ENCODE data around the gene HOXC12.
A peak's percentile ranks its signal among the peaks of the same experiment; 100 is the strongest.

The HOXC12 gene

DNA sequence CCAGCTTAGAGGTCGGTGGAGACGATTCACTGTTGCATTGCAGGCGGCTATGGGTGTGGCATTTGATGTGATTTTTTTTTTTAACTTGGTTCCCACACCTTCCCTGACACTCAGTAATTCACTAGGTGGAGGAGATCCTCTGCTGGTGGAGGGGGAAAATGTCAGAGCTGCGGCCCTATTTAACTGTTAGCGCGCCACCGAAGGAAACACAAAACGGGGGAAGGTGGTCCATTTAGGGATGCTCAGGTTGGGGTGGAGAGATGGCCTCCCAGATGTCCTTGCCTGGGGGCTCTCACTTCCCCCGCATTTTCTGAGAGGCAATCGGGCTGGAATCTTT, 4.3 kb upstream of the HOXC12 start:
- TF ChIP-seq, protein P1, sequence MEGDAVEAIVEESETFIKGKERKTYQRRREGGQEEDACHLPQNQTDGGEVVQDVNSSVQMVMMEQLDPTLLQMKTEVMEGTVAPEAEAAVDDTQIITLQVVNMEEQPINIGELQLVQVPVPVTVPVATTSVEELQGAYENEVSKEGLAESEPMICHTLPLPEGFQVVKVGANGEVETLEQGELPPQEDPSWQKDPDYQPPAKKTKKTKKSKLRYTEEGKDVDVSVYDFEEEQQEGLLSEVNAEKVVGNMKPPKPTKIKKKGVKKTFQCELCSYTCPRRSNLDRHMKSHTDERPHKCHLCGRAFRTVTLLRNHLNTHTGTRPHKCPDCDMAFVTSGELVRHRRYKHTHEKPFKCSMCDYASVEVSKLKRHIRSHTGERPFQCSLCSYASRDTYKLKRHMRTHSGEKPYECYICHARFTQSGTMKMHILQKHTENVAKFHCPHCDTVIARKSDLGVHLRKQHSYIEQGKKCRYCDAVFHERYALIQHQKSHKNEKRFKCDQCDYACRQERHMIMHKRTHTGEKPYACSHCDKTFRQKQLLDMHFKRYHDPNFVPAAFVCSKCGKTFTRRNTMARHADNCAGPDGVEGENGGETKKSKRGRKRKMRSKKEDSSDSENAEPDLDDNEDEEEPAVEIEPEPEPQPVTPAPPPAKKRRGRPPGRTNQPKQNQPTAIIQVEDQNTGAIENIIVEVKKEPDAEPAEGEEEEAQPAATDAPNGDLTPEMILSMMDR (conservative IDR thresholded peaks at IDR 0.05) = peak; percentile 42
- H3K27ac ChIP-seq = no peak overlapping the region

DNA sequence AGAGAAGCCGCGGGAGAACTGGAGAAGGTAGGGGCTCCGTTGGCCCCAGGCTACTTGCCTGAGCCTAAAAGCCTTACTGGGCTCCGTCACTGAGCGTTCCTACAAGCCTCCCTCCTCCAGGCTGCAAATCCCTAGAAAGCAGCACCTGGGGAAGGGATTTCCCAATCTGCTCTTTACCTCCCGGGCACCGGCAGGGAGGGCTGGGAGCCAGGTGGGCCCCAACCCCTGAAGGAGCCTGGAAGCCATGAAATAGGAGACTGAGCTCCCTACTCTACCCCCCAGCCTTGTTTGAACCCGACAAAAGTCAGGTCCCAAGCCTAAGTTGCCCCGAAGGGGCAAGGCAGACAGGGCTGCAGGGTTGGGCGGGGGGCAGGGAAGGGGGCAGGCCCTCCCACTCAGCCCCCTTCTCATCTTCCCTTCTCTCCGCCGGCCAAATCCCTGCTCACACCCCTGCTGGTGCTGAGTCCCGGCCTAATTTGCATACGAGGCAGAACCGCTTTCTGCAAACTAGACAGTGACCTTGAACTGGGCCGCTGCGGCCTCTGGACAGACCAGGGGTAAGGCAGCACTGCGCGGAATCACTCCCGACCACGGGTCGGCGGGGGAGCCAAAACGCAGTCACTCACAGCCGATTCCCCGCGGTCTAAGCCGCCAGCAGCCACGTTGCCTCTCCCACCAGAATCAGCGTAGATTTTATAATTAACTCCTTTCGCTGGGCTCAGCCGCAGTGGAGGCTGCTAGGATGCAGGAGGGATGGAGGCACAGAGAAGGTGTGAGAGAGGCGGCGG, 3.7 kb upstream of the HOXC12 start:
- TF ChIP-seq, protein P1 (conservative IDR thresholded peaks at IDR 0.05) = no peak
- no peak overlapping the region for H3K27ac ChIP-seq

DNA sequence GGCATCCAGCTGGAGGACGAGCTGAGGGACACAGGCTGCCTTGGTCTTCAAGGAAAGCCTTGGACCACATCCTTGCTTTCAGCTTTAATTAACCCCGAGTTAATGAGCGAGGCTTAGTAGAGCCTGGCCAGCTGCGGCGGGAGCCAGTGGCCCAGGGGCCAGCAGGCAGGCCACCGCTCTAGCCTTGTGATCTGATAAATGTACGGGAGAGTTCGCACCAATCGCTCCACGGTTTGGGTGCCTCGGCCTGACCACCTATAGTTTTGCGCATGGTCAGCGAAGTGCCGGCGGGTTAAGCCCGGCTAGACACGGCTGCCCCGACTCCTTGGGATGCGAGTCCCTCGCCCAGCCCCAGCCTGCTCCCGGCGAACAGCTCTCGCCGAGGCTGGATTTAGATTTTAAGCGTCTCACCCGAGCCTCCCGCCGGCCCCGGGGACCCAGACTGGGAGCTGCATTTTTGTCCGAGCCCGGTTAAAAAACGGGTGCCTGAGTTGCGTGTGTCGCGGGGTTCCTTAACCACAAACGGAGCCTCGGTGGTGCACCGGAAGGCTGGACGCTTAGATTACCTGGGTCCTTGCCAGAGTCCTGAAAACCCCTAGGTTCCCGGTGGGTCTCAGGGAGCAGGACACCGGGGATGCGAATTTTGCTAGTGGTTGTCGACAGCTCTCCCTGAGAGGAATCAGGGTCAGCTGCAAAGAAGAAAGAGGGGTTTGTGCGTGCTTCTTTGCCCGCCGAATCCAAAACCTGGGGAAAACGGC, 2.9 kb upstream of the HOXC12 start:
- TF ChIP-seq, protein P1 (conservative IDR thresholded peaks at IDR 0.05) = no peak
- no peak overlapping the region for H3K27ac ChIP-seq

DNA sequence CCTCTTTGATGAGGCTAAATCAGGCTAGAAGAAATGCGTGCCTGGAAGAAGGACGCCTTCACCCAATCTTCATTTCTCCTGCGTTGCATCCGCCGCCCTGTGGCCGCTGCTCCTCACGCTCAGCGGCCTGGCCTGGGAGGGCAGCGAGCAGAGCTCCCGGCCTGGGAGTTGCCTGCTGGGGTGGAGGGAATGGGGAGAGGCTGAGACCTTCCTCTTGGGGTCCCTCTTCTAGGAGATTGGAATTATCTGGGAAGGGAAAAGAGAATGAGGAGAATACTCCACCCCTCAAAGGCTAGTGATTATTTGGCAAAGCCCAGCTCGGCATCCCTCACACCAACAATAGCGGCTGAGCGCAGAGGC, 2.4 kb upstream of the HOXC12 start:
- TF ChIP-seq, protein P1 (conservative IDR thresholded peaks at IDR 0.05) = no peak
- no peak overlapping the region for H3K27ac ChIP-seq

DNA sequence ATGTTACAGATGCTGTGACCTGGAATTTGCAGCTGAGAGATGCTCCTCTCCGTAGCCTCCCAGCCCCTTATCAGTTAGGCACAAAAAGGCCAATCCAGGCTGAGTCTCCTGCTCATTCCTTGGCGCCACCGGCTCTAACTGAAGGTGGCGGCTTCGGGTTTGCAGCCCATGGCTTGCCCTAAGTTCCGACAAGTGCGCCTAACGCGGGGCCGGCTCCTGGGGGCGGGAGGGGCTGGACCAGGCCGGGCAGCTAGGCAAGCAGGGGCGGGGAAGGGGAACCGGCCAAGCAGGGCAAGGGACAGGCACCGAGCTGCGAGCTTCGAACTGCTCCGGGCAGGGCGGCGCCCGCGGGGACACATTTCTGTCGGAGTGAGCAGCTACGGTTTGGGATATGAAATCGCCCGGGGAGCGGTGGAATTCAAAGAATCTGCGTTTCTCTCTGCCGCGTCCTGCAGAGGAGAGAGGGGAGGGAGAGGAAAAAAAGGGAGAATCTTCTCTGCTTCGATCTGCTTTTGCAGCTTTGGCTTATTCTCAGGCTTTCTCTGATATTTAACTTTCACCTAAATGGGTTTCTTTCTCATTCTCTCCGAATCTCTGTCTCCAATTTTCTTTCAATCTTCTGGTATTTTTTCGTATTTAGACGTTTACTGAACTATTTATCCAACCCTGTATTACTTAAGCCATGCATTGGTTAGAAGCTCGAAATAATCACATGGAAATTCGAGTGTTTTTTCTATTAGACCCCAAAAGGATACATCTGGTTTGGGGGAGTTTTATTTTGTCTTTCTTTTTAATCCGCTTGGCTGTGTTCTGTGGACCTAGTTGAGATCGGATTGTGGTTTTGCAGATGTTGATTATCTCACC, 1.6 kb upstream of the HOXC12 start:
- TF ChIP-seq, protein P1 (conservative IDR thresholded peaks at IDR 0.05) = no peak
- no peak overlapping the region for H3K27ac ChIP-seq

DNA sequence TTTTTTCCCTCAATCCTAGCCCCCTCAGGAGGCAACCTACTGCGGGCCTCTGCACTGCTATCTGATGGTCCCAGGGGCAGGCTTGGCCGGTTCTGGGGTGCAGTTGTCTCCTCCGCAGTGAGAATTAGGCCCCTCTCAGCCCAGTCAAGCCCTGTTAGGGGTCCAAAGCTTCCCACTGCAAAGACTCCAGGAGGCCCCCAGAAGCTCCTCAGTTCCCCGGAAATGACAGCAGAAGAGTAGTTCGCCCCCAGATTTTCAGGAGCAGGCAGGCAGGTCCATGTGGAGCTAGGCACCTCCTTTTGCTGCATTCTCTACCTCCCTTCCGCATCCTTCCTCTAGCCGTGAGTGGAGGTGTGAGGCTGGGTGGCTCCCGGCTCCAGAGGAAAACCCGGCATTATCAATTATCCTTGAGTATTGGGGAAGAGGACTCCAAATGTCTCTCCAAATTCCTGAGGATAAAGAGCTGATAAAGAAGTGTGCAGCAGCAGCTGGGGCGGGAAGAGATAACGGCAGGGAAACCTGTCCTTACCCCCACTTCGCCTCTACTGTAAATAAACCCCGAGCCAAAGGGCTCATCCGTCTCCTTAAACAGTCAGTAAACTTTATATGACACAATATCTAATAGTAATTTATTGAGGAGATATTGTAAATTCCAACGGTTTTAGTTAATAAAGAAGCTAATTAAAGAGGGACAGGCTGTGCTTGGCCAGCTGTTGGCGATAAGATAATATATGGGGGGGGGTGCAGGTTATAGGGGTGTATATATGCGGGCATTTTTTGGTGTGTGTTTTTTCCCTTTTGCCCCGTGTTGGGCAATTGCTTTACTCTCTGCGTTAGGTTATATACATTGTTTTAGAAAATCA, 641 bp upstream of the HOXC12 start:
- TF ChIP-seq, protein P1 (conservative IDR thresholded peaks at IDR 0.05) = no peak
- no peak overlapping the region for H3K27ac ChIP-seq
